ENCODE data around the gene QRICH1. TPM values are rescaled to one million over a fixed set of nuclear protein-coding genes. Genes with fewer than 3 reads are reported as not detected.

Gene QRICH1
- polyA plus RNA-seq, 1 of the 3 experiments (the other 2 are of a cell fraction) = 58.5 TPM

DNA sequence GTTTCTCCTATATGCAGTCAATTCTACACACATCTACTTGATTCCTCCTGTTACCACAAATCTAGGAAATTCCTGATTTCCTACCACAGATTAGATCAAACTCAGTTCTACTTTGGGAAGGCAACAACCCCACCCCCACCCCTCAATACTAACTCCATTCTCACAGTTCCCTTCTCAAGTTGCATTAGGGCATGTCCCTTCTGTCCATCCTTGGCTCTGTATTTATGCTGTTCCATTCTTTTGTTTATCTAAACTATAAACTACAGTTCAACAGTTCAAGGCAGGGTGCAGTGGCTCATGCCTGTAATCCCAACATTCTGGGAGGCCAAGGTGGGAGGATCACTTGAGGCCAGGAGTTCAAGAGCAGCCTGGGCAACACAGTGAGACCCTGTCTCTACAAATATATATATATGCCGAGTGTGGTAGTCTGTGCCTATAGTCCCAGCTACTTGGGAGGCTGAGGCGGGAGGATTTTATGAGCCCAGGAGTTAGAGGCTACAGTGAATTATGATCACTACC is 39.5 kb downstream of the QRICH1 start:
- Histone ChIP-seq H3K4me1 (ENCODE audit: control insufficient read depth in 1 of 2, insufficient read depth in 2 of 2, low read depth in 1 of 2, low read length in 1 of 2) (no peaks in the 10 kb centered on the region; a peak in 1 of 4 replicates), H3K4me2 (no peak overlapping the region), H3K4me3 (ENCODE audit: low read depth in 2 of 2, low read length in 1 of 2) (no peak overlapping the region), H3K79me2 (ENCODE audit: insufficient read depth) (peaks cover 52% of the 10 kb centered on the region), H3F3A (replicated peaks; ENCODE audit: insufficient read depth) (no peaks in the 10 kb centered on the region), H3K9me2 (no peaks in the 10 kb centered on the region), H3K36me3 (replicated peaks in 1 of 2; ENCODE audit: control insufficient read depth in 1 of 2, insufficient read depth in 2 of 2, low read length in 1 of 2) (peaks cover 23 to 44% of the 10 kb centered on the region in 2 experiments), H3K27ac (ENCODE audit: low read depth in 2 of 2, low read length in 1 of 2) (no peak overlapping the region), H4K20me1 (ENCODE audit: insufficient read depth) (no peaks in the 10 kb centered on the region; the same call in 1 of the 2 replicates), H2AFZ (ENCODE audit: low read depth) (no peak overlapping the region), H3K9ac (no peak overlapping the region), H3K9me3 (no peaks in the 10 kb centered on the region), H3K27me3 (ENCODE audit: insufficient read depth) (no peaks in the 10 kb centered on the region)
- TF ChIP-seq, protein P1, sequence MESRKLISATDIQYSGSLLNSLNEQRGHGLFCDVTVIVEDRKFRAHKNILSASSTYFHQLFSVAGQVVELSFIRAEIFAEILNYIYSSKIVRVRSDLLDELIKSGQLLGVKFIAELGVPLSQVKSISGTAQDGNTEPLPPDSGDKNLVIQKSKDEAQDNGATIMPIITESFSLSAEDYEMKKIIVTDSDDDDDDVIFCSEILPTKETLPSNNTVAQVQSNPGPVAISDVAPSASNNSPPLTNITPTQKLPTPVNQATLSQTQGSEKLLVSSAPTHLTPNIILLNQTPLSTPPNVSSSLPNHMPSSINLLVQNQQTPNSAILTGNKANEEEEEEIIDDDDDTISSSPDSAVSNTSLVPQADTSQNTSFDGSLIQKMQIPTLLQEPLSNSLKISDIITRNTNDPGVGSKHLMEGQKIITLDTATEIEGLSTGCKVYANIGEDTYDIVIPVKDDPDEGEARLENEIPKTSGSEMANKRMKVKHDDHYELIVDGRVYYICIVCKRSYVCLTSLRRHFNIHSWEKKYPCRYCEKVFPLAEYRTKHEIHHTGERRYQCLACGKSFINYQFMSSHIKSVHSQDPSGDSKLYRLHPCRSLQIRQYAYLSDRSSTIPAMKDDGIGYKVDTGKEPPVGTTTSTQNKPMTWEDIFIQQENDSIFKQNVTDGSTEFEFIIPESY (IDR thresholded peaks at IDR 0.05; ENCODE audit: borderline replicate concordance, low read depth) = no peak
- no peak for TF ChIP-seq RXRA (IDR thresholded peaks at IDR 0.05; ENCODE audit: borderline replicate concordance, low read depth)
- no peak for DNase-seq
- CTCF ChIA-PET = no interaction called here
- WGBS (ENCODE audit: low lambda C conversion rate) = 97% methylated on average over 2 of the region's 2 CpGs
- POLR2A ChIA-PET = no interaction called here

DNA sequence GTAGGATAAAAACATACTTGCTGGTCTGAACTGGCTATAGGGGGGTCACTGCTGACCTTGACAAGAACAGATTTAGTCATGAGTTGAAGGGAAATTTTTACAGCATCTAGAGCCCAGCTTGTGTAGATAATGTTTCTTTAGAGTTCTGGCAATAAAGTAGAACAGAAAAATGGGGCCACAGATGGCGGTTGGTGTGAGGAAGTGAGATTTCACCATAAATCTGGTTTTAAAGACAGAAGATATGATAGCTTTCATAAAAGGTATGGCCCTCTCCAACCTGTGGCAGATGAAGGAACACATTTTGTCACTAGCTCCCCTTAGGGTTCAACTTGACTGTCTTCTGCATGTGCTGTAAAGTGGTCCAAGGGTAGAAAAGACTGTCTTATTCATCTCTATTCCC is 40.3 kb downstream of the QRICH1 start:
- no peak overlapping the region for H2AFZ ChIP-seq (ENCODE audit: low read depth)
- H3K9me2 ChIP-seq = no peaks in the 10 kb centered on the region
- ChIA-PET POLR2A (no interaction called here), CTCF (interaction anchor here (0.7 kb wide), 1 partner anchor 48 kb away, joined by 3 read pairs; no protein-coding TSS in a partner anchor)
- peaks cover 23 to 49% of the 10 kb centered on the region in 2 experiments for H3K36me3 ChIP-seq (replicated peaks in 1 of 2; ENCODE audit: control insufficient read depth in 1 of 2, insufficient read depth in 2 of 2, low read length in 1 of 2)
- no peaks in the 10 kb centered on the region; a peak in 1 of 4 replicates for H3K4me1 ChIP-seq (ENCODE audit: control insufficient read depth in 1 of 2, insufficient read depth in 2 of 2, low read depth in 1 of 2, low read length in 1 of 2)
- no peak overlapping the region for H3K4me3 ChIP-seq (ENCODE audit: low read depth in 2 of 2, low read length in 1 of 2)
- H3K9ac ChIP-seq = no peak overlapping the region
- H3K27ac ChIP-seq (ENCODE audit: low read depth in 2 of 2, low read length in 1 of 2) = no peak overlapping the region
- no peaks in the 10 kb centered on the region for H3K27me3 ChIP-seq (ENCODE audit: insufficient read depth)
- no peaks in the 10 kb centered on the region for H3F3A ChIP-seq (replicated peaks; ENCODE audit: insufficient read depth)
- whole genome bisulfite sequencing (ENCODE audit: low lambda C conversion rate) = 96% methylated on average over 1 of the region's 1 CpG
- H3K9me3 ChIP-seq = no peaks in the 10 kb centered on the region
- TF ChIP-seq RFX5 (IDR thresholded peaks at IDR 0.05; ENCODE audit: low read length) (no peak), SIN3A (IDR thresholded peaks at IDR 0.05; ENCODE audit: borderline replicate concordance, low read depth, low read length) (no peak), TAF1 (IDR thresholded peaks at IDR 0.05; ENCODE audit: borderline replicate concordance, low read depth, low read length) (no peak), YY1 (IDR thresholded peaks at IDR 0.05; ENCODE audit: low read depth) (no peak), RXRA (IDR thresholded peaks at IDR 0.05; ENCODE audit: borderline replicate concordance, low read depth) (no peak), JUND (IDR thresholded peaks at IDR 0.05) (no peak), FOSL2 (IDR thresholded peaks at IDR 0.05; ENCODE audit: borderline replicate concordance, low read depth) (no peak)
- TF ChIP-seq, protein P2, sequence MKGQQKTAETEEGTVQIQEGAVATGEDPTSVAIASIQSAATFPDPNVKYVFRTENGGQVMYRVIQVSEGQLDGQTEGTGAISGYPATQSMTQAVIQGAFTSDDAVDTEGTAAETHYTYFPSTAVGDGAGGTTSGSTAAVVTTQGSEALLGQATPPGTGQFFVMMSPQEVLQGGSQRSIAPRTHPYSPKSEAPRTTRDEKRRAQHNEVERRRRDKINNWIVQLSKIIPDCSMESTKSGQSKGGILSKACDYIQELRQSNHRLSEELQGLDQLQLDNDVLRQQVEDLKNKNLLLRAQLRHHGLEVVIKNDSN (IDR thresholded peaks at IDR 0.05; ENCODE audit: borderline replicate concordance, low read depth) = no peak
- TF ChIP-seq, protein P3, sequence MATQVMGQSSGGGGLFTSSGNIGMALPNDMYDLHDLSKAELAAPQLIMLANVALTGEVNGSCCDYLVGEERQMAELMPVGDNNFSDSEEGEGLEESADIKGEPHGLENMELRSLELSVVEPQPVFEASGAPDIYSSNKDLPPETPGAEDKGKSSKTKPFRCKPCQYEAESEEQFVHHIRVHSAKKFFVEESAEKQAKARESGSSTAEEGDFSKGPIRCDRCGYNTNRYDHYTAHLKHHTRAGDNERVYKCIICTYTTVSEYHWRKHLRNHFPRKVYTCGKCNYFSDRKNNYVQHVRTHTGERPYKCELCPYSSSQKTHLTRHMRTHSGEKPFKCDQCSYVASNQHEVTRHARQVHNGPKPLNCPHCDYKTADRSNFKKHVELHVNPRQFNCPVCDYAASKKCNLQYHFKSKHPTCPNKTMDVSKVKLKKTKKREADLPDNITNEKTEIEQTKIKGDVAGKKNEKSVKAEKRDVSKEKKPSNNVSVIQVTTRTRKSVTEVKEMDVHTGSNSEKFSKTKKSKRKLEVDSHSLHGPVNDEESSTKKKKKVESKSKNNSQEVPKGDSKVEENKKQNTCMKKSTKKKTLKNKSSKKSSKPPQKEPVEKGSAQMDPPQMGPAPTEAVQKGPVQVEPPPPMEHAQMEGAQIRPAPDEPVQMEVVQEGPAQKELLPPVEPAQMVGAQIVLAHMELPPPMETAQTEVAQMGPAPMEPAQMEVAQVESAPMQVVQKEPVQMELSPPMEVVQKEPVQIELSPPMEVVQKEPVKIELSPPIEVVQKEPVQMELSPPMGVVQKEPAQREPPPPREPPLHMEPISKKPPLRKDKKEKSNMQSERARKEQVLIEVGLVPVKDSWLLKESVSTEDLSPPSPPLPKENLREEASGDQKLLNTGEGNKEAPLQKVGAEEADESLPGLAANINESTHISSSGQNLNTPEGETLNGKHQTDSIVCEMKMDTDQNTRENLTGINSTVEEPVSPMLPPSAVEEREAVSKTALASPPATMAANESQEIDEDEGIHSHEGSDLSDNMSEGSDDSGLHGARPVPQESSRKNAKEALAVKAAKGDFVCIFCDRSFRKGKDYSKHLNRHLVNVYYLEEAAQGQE (IDR thresholded peaks at IDR 0.05; ENCODE audit: low read depth, low read length) = no peak
- TF ChIP-seq, protein P4, sequence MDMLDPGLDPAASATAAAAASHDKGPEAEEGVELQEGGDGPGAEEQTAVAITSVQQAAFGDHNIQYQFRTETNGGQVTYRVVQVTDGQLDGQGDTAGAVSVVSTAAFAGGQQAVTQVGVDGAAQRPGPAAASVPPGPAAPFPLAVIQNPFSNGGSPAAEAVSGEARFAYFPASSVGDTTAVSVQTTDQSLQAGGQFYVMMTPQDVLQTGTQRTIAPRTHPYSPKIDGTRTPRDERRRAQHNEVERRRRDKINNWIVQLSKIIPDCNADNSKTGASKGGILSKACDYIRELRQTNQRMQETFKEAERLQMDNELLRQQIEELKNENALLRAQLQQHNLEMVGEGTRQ (IDR thresholded peaks at IDR 0.05; ENCODE audit: borderline replicate concordance, low read depth, low read length) = no peak
- TF ChIP-seq, protein P5, sequence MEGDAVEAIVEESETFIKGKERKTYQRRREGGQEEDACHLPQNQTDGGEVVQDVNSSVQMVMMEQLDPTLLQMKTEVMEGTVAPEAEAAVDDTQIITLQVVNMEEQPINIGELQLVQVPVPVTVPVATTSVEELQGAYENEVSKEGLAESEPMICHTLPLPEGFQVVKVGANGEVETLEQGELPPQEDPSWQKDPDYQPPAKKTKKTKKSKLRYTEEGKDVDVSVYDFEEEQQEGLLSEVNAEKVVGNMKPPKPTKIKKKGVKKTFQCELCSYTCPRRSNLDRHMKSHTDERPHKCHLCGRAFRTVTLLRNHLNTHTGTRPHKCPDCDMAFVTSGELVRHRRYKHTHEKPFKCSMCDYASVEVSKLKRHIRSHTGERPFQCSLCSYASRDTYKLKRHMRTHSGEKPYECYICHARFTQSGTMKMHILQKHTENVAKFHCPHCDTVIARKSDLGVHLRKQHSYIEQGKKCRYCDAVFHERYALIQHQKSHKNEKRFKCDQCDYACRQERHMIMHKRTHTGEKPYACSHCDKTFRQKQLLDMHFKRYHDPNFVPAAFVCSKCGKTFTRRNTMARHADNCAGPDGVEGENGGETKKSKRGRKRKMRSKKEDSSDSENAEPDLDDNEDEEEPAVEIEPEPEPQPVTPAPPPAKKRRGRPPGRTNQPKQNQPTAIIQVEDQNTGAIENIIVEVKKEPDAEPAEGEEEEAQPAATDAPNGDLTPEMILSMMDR (IDR thresholded peaks at IDR 0.05) = no peak
- peaks cover 61% of the 10 kb centered on the region for H3K79me2 ChIP-seq (ENCODE audit: insufficient read depth)
- no peaks in the 10 kb centered on the region; the same call in 1 of the 2 replicates for H4K20me1 ChIP-seq (ENCODE audit: insufficient read depth)
- H3K4me2 ChIP-seq = no peak overlapping the region
- DNase-seq = no peak

Measured in SK-N-SH (cell line).